Astrocyte of the hippocampus (primary cell): Measurements from ENCODE around the gene STON2.
"Not testable (repeated sequence)": the region's sequence is repeated elsewhere in the genome, so short reads cannot be mapped to it uniquely, and the experiment has no call there.

Source experiments
- DNase-seq: peaks from one replicate; pipeline ENCODE4 v3.0.0; 2011; ENCODE audit warnings: low read depth, low spot score

Gene STON2, protein sequence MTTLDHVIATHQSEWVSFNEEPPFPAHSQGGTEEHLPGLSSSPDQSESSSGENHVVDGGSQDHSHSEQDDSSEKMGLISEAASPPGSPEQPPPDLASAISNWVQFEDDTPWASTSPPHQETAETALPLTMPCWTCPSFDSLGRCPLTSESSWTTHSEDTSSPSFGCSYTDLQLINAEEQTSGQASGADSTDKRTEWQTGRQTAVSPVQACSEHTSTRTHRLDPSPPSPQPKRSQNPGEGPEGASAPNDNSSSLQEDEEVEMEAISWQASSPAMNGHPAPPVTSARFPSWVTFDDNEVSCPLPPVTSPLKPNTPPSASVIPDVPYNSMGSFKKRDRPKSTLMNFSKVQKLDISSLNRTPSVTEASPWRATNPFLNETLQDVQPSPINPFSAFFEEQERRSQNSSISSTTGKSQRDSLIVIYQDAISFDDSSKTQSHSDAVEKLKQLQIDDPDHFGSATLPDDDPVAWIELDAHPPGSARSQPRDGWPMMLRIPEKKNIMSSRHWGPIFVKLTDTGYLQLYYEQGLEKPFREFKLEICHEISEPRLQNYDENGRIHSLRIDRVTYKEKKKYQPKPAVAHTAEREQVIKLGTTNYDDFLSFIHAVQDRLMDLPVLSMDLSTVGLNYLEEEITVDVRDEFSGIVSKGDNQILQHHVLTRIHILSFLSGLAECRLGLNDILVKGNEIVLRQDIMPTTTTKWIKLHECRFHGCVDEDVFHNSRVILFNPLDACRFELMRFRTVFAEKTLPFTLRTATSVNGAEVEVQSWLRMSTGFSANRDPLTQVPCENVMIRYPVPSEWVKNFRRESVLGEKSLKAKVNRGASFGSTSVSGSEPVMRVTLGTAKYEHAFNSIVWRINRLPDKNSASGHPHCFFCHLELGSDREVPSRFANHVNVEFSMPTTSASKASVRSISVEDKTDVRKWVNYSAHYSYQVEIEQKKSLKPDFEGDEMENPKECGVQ

DNA sequence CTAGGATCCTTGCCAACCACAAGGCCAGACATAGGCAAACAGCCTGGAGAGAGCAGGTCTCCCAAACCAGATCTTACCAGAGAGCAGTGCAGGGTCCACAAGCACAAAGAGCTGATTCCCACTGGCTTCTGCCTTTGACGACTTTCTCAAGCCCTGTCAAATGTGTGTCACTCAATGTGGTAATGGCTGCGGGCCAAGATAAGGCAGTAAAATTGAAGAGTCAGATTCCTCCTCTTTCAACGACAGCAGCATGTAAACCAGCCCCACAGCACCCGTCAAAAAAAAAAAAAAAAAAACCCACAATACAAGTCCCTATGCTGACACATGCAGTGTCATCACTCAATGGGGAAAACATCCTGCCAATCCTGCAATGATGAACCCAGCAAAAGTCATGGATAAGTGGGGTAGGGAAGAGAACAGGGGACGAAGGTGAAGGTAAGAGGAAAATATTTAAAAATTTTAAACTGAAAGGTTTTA, at the start of gene STON2:
Gene STON2, minus strand, starts transcription at position 123 of the 477 bp plus-strand sequence. CDS start 1,942 bp downstream, outside the sequence.
- DNase-seq, result peak; percentile 72

DNA sequence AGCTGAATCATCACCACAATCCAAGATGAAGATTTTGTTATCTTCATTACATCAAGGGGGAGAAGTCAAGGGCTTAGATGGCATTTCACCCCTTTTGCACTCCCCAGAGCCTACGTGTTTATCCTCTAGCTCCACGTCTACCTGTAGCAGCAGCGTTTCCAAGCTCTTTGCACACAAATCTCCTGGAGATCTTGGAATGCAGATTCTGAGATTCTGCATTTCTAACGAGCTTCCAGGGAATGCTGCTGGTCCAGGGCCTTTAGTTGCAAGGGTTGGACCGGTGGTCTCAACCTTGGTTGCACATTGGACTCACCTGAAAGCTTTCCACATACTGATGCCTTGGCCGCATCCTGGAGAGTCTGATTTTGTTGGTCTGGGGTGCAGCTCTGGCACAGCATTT, 49.5 kb upstream of the STON2 start:
- DNase-seq, result no peak

DNA sequence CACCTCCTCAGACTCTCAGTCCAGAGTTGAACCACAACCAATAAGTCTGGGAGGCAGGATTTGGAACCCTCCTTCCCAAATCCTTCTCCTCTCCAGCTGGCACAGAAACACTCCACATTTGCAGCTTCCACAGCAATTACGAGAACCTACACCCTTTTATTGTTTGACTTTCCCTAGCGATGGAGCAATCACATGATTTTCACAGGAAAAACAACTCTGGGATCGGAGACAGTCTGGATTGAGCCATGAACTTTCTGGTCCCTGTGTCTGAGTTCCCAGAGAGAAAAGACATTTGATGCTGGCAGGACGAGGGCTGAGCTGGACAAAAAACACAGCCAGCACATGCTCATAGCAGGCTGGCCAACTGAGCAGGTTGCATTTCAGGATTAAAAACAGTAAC, 49.0 kb upstream of the STON2 start:
- no peak for DNase-seq

DNA sequence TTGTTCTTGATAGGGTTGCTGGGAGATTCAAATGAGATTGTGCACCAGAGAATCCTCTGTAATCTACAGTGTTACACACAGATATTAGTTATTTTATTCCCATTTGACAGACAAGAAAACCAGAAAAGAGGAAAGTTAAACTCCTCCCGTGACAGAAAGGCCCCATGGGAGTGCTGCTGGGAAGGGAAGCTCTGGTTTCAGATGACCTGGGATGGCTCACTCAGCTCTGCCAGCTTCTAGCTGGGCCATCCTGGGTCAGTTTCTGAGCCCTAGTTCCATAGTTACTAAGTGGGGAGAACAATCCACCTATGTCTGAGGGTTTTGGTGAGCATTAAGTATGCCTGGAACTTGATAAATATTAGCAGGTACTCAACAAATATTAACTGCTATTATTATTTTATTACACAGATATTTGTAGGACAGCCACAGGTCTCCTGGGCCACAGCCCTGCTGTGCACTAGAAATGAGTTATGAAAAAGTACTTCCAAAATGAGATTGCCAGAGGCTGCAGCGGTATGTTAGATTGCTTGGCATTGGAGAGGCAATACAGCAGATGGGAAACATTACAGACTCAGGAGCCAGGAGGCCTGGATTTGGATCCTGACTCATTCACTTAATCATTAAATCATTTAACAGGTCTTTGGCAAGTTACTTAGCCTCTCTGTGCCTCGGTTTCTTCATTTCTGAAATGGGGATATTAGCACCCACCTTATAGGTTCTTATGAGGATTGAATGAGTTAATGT, 47.1 kb upstream of the STON2 start:
- no peak for DNase-seq

DNA sequence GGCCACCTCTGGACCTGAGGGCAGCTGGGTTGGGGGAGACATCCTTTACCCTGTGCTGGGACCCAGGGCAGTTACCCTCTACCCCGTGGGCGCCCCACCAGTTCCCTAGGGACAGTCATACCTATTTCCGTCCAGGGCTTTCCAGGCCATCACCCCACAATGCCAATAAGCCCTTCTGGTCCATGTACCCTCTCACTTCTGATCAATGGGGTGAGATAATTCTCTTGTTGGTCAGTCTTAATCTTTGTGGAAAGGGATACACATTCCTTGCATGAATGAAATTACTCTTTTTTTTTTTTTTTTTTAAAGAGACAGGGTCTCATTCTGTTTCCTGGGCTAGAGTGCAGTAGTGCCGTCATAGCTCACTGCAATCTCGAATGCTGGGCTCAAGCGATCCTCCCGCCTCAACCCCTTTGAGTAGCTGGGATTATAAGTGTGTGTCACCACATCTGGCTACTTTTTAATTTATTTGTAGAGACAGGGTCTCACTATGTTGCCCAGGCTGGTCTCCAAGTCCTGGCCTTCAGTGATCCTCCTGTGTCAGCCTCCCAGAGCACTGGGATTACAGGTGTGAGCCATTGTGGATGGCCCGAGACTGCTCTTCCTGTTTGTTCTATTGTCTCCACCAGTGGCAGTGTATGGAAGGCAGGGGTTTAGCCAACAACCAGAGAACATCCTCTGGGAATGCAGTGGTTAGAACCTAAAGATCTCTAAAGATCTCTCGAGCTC, 46.3 kb upstream of the STON2 start:
- peak; percentile 49 for DNase-seq

DNA sequence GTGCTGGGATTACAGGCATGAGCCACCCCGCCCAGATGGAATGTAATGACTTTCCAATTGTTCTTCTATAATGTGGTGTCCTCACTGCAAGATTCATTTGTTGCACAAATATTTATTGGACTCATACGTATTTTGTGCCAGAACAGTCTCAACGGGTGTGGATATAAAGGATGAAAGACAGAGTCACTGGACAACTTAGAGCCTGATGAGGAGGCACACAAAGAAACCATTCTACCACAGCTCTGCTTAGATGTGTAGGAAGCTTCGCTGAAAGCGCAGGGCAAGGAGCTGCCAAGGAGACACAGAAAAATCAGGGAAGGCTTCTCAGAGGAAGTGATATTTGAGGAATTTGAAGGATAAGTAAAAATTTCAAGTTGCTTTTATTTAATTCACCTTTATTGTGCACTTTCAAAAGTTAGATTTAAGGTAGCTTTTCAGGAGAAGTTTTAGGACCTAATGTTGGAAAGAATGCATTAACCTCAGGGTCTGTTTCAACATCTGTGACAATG, 41.6 kb upstream of the STON2 start:
- DNase-seq, result no peak

DNA sequence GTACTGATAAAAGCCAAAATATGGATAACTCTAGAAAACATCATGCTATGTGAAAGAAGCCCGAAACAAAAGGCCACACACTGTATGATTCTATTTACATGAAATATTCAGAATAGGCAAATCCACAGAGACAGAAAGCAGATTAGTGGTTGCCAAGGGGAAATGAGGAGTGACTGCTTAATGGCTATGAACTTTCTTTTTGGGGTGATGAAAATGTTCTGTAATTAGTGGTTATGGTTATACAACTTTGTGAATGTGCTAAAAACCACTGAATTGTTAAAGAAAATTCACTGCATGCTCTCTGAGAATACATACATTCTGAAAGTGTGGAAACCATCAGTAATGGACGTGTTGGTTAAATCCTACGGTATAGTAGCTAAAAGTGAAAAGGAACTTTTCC, 39.9 kb upstream of the STON2 start:
- no peak for DNase-seq

DNA sequence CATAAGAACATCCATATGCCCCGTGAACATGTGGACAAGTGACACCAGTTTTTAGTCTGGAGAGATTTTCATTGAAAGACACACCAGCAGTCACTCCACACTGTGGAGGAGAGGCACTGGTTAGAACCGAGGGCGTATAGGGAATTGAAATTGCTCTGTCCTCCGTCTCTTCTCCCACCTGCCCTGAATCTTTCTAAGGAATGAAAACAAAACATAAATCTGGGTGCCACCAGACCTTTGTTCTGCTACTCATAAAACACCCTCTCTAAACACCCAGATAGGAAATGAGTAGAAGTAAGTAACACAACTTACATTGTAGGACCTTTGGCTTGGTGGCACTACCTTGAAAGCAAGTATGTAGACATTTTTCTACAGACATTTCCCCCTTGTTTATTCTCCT, 37.1 kb upstream of the STON2 start:
- DNase-seq, result no peak

DNA sequence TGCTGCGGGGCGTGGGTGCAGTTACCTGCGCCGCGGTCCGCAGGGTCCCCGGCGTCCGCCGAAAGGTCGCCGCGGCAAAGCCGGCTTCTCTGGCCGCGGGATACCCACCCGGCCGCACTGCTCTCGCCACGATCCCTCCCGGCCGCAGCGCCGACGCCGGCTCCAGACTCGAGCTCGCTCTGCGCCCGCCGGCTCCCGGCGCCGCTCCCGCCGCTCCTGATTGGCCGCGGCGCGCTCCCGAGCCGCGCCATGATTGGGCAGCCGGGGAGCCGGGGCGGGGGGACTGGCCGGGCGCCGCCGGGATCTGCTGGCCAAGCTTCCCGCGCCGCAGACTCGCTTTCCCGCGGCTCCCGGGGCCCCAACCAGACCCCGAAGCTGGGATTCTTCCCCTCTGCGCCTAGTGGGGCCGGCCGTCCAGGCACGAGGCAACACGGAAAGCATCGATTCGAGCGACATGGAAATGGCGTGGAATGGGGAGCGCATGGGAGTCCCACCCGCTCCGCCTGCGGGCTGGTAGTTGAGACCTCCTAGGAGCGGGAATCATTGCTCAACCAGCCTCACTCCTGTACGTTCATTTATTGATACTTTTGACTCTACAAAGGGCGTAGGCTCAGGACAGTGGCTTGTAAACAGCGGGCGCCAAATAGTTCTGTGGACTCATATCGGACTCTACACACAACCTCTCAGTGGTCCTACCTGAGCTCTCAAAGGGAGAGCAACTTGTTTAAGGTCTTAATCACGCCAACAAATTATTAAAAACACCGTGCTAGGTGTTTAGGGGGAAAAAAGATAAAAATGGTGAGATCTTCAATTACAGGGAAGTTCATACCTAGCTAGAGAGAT, 36.4 kb upstream of the STON2 start:
- DNase-seq, result peak; percentile 92

DNA sequence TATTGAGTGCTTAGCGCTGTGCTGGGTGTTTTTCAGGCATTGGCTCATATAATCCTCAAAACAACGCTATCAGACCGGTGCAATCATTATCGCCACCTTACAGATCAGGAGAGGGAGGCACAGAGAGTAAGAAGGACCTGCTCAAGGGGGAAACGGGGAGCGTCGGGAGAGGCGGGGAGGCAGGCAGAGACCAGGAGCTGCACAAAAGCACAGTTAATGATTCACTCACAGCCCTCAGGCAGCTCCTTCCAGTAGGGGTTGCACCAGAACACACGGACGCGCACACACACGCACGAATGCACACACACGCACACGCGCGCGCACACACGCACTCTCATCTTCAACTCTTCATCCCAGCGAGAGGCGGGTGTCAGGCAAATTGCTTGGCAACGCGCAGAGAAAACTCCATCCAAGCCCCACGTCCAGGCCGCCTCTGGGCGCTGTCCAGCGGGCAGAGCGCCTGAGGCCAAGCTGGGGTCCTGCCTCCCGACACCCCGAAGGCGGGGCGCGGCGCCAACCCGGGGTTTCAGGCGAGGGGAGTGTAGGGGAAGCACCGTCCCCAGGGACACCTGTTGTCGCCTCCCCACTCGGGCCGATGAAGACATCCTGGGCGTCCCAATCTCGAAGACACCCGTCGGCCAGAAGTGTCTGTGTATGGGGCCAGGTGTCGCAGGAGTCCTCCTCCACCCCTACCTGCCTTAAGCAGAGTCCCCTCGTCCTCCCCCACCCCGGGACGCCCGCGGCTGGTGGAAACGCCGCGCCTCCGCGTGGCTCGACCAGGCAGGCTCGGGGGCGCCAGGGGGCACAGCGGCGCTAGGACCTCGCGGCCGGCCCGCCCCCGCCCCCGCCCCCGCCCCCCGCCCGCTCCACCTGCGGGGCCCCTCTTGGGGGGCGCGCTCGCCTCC, 35.5 kb upstream of the STON2 start:
- DNase-seq, result peak; percentile 74

DNA sequence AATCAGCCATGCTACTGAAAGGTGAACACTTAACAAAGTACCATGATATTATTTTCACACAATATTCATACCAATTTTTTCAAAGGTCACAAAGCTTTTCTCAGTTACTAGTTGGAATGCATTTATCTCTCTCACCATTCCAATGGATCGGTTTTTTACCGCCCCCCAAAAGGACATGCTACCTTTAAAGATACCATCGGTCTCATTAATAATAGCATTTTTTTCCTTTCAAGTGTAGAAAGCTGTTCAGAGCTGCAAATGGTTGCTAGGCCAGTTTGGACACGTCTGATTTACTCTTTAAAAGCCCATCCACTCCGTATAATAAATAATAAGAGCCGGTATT, 34.9 kb upstream of the STON2 start:
- no peak for DNase-seq

DNA sequence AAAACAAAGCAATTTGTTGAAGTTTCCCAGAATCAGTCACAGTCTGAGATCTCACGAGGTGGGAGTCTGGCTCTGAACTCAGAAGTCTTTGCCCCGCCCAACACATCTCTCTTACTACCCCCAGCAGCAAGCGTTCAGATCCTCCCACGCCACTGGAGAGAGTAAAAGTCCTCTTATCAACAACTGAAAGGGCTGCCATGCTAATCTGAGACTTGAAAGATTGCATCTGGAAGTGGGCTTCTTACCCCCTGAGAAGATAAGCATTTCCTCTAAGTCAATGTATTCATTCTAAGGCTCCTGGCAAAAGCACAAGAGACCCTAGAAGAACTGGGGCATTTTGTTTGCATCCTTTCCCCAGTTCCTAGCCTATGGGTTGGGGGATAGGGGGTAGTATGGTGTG, 34.1 kb upstream of the STON2 start:
- no peak for DNase-seq

DNA sequence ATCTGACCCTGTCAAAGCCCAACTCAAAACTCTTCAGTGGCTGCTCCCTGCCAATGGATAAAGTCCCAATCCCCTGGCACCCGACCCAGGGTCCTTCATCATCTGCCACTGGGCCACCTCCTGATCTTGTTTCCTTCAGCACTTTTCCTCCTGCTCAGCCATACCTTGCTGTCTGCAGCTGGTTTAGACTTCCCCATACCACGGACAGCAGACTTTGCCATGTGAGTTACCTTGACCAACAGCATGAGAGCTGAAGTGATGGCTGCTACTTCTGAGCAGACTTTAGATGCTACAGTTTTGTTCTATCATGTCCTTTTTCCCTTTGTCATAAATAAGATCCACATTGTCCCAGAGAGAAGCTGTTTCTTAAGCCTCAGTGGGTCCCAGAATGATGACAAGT, 33.3 kb upstream of the STON2 start:
- no peak for DNase-seq

DNA sequence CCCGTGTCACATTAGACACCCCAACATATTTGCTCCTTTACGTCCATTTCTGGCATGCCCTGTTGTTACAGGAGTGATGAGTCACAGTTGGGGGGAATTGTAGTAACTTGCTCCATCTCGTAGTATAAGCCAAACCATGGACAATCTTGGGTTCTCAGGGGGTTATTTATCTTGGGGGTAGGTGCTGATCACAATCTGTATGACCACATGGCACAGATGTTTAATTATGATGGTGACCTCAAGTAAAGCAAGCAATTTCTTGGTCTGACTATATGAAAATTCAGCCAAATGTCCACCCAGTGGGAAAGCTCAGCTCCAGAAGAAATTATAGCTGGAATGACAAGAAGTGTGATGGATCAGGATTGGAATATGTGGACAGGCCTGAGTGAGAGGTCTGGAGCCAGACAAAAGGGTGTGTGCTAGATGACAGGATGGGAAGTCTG, 32.1 kb upstream of the STON2 start:
- no peak for DNase-seq

DNA sequence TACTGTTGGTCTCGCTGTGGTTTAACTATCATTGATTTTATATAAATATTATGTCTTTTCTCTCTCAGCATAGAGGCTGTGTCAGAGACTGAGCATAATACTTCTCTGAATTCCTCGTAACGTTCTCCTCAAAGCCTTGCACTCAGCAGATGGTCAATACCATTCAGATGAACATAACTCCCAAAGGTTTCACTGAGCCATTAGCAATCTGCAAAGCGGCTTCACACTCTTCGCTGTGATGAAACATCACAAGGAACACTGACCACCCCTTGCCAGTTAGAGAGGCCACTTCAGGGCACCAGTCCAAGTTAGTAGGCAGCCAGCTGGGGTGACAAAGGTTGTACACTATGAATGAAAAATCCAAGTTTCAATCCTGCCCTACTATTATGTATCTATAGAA, 30.1 kb upstream of the STON2 start:
- no peak for DNase-seq

DNA sequence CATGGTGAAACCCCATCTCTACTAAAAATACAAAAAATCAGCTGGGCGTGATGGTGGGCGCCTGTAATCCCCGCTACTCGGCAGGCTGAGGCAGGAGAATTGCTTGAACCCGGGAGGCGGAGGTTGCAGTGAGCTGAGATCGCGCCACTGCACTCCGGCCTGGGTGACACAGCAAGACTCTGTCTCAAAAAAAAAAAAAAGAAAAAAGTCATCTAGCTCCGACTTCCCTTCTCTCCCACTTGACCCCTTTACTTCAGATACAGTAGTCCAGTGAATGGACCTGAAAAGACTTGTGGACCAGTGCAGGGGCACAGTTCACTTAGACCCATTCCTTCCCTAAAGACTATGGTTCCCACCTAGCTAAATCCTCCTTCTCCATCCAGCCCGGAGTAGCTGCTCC, 29.6 kb upstream of the STON2 start:
- DNase-seq, result not testable (repeated sequence)

DNA sequence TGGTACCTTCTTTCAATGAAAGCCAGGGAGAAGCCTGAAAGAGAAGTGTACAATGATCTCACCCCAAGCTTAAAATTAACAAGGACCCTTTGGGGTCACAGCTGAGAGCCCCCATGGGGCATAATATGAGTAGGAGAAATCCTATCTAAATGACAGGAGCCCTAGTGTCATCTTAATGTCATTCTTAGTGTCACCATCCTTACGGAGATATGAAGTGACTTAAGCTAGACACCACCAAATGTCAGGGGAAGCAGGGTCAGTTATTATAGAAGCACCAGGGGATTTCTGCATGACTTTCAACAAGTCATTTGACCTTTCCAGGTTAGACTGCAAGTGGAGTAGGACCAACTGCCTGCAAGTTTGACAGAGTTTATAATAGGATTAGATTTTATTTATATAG, 28.9 kb upstream of the STON2 start:
- DNase-seq, result no peak

DNA sequence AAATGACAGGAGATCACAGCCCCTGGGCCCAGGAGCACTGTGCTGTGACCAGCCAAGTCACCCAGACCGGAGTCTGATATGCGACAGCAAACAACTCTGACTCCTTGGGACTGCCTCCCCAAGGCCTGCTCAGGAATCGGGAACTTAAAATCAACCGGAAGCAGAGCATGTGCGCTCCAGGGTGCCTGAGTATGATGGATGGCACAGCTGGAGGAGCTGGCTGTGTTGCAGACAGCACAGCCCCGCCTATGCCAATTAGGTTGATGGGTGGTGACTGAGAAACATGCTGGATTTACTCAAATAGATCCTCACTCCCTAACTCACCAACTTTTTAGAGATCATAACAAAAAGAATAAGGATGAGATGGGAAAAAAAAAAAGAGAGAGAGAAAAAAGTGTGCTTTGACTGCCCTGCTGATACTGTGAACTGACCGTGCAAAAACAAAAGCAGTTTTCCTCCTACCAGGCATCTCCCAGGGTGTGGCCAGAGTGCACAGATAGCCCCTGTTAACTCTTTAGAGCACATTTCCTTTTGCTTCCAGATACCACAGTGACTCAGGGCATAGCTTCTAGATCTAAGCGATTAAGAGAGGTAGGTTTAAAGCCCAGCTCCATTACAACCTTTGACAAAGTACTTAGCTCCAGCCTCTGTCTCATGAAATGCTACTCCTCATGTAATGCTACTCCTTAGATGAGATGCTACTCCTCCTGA, 27.4 kb upstream of the STON2 start:
- DNase-seq, result no peak
